ENCODE data around the gene SHROOM1.

The SHROOM1 gene

GRCh38 chr5:132853790-132854189 lies 23.3 kb upstream of the SHROOM1 start:
- no peak for DNase-seq (ENCODE audit: low read depth in 3 of 3)

- DNase-seq (ENCODE audit: low read depth in 3 of 3): no peak
Observed at GRCh38 chr5:132853323-132853722, 22.9 kb upstream of the SHROOM1 start.

GRCh38 chr5:132850066-132850465 lies 19.6 kb upstream of the SHROOM1 start:
- DNase-seq (ENCODE audit: low read depth in 3 of 3): no peak

- DNase-seq (ENCODE audit: low read depth in 3 of 3): no peak
Observed at GRCh38 chr5:132849347-132849746, 18.9 kb upstream of the SHROOM1 start.

- no peak for DNase-seq (ENCODE audit: low read depth in 3 of 3)
Observed at GRCh38 chr5:132848270-132848669, 17.8 kb upstream of the SHROOM1 start.

- DNase-seq (ENCODE audit: low read depth in 3 of 3): no peak
Observed at GRCh38 chr5:132841305-132841704, 10.9 kb upstream of the SHROOM1 start.

- no peak for DNase-seq (ENCODE audit: low read depth in 3 of 3)
Observed at GRCh38 chr5:132840896-132841295, 10.4 kb upstream of the SHROOM1 start.

- no peak for DNase-seq (ENCODE audit: low read depth in 3 of 3)
Observed at GRCh38 chr5:132840313-132840712, 9.9 kb upstream of the SHROOM1 start.

- DNase-seq (ENCODE audit: low read depth in 3 of 3): no peak
Observed at GRCh38 chr5:132839426-132840301, 9.2 kb upstream of the SHROOM1 start.

- no peak for DNase-seq (ENCODE audit: low read depth in 3 of 3)
Observed at GRCh38 chr5:132838516-132839282, 8.3 kb upstream of the SHROOM1 start.

- no peak for DNase-seq (ENCODE audit: low read depth in 3 of 3)
Observed at GRCh38 chr5:132837868-132838267, 7.4 kb upstream of the SHROOM1 start.

GRCh38 chr5:132836852-132837251 lies 6.4 kb upstream of the SHROOM1 start:
- DNase-seq (ENCODE audit: low read depth in 3 of 3): no peak

- no peak for DNase-seq (ENCODE audit: low read depth in 3 of 3)
Observed at GRCh38 chr5:132834057-132834456, 3.6 kb upstream of the SHROOM1 start.

GRCh38 chr5:132832612-132833011 lies 2.2 kb upstream of the SHROOM1 start:
- no peak for DNase-seq (ENCODE audit: low read depth in 3 of 3)

GRCh38 chr5:132831095-132831860 lies 831 bp upstream of the SHROOM1 start:
- DNase-seq (ENCODE audit: low read depth in 3 of 3): no peak

GRCh38 chr5:132829742-132830435 lies 558 bp downstream of the SHROOM1 start:
- peak; percentile 38 to 71 (median 39) for DNase-seq (ENCODE audit: low read depth in 3 of 3)

GRCh38 chr5:132828846-132829494 lies 1.5 kb downstream of the SHROOM1 start:
- DNase-seq (ENCODE audit: low read depth in 3 of 3): no peak

- DNase-seq (ENCODE audit: low read depth in 3 of 3): no peak
Observed at GRCh38 chr5:132827943-132828673, 2.3 kb downstream of the SHROOM1 start.

GRCh38 chr5:132826424-132827082 lies 3.9 kb downstream of the SHROOM1 start:
- no peak for DNase-seq (ENCODE audit: low read depth in 3 of 3)

Data from stimulated activated CD4-positive, alpha-beta T cell treated with anti-CD3 and anti-CD28 coated beads, TNF-alpha, amount 100 ng/mL, for 48 hours (primary cell).